ENCODE results near the gene TERT.

The TERT gene

DNA sequence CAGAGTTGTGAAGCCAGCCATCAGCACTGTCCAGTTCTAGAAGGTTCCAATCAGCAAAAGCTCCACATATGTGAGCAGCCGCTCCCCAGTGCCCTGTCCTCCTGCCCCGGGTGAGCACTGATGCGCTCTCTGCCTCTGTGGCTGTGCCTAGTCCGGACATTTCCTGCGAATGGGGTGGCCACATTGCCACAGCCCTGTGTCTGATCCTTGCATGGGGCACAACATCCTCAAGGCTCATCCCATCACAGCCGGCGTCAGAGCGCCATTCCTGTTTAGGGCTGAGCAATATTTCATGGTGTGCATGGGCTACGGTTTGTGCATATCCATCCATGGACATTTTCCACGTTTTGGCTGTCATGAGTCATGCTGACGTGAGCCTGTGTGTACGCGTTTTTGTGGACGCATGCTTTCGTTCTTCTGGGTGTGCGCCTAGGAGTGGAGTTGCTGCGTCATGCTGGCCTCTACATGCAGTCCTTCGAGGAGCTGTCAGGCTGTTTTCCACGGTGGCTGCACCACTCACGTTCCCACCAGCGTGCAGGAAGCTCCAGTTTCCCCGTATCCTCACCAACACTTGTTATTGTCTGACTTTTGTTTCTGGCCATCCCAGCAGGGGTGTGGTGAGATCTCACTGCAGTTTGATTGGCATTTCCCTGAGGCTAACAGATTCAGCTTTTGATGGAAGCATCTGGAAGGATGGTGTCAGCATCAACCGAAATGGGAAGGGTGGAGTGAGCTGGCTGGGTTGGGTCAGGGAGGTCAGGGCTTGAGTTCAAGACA lies 79.4 kb downstream of the TERT start:
- DNase-seq, result no peak

DNA sequence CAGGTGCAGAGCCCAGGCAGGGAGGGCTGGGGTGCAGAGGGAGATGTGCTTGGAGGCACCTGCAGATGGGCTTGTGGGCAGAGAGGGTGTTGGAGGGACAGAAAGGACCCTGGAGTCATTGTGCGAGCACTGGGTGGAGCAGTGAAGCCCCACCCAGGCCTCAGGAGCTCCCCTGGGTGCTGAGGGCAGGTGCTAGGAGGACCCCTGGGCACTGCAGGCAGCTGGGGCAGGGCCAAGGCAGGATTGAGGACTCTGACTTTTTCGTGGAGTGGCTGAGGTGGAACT lies 80.0 kb downstream of the TERT start:
- no peak for DNase-seq

DNA sequence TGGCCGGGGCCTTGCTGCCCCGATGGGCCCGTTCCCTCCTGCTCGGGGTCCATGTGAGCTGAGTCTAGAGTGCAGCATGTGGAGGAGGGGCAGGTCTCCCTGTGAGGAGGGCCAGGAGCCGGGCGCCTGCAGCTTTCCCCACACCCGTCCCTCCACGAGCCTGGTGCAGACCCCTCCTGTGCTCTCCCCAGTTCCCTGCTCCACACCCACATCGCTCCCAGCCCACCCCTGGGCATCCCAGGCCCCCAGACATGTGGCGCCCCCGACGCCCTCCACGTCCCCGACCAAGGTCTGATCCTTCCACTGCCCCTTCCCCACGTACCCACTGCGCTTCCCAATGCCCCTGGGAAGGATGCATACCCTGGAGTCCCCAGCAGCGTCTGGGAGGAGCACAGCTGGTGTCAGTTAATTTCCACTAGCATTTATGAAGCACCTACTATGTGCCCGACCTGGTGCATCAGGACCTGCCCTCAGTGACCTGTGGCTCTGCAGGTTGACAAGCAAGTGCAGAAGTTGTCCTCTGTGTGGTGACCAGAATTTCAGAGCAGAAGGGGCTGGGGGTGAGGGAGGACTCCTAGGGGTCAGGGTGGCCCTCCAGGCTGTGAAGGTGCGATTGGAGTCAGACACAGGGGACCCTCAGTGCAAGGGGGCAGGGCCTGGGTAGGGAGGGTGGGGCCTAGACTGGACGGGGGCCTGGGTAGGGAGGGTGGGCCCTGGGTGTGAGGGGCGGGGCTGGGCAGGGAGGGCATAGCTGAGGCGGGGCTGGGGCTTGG lies 80.5 kb downstream of the TERT start:
- DNase-seq, result no peak

DNA sequence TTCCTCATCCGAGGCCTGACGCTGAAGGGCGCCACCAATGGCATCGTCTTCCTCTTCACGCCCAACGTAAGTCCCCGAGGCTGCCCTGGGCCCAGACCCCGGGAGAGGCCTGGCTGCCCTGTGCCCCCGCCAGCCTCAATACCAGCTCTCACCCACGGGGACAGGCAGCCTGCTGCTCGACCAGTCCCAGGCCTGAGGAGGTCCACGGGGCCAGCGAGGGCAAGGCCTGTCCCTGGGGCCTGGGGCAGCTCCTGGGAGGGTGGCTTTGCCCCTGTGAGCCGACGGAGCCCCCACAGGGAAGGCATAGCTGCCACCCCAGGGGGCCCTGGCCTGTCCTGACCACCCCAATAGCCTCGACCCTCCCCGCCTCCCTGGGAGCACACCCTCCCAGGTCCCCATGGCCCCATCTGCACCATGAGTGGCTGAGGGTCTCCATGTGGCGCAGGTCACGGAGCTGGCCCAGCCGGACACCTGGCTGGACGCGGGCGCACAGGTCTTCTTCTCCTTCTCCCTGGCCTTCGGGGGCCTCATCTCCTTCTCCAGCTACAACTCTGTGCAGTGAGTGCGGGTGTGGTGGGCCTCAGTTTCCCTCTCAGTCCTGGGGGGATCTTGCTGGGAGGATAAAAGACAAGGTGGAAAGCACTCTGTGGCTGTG lies 81.2 kb downstream of the TERT start:
- DNase-seq, result no peak

DNA sequence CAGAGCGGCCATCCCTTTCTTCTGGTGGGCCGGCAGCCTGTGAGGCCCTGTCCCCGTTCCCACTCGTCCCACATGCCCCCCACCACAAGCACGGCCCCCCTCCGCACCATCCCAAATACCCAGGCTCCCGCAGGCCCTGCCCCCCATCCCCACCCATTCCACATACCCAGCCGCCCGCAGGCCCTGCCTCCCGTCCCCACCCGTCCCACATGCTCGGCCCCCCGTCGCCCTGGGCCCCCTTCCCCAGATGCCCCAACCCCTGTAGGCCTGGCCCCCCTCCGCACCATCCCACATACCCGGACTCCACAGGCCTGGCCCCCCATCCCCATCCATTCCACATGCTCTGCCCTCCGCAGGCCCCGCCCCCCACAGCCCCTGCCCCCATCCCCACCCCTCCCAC lies 82.0 kb downstream of the TERT start:
- no peak for DNase-seq

DNA sequence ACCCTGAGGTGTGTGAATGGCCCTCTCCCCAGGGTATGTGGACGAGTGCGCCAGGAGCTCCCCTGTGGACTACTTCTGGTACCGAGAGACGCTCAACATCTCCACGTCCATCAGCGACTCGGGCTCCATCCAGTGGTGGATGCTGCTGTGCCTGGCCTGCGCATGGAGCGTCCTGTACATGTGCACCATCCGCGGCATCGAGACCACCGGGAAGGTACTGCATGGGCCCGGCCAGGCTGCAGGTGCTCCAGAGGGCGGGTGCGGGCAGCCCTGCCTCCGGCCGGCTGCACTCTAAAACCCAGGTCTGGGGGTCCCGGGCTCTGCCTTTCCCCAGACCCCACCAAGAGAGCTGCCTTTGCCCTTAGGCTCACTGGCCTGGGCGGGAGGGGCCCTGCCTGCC lies 82.6 kb downstream of the TERT start:
- no peak for DNase-seq

DNA sequence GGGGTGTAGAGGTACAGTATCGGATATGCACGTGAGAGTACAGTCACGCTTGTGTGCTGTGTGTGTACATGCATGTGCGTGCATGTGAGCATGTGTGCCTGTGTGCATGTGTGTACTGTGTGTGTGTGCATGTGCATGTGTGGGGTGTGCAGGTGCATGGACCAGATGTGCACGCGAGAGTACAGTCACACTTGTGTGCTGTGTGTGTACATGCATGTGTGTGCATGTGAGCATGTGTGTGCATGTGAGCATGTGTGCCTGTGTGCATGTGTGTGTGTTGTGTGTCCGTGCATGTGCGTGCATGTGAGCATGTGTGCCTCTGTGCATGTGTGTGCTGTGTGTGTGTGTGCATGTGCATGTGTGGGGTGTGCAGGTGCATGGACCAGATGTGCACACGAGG lies 83.2 kb downstream of the TERT start:
- no peak for DNase-seq

DNA sequence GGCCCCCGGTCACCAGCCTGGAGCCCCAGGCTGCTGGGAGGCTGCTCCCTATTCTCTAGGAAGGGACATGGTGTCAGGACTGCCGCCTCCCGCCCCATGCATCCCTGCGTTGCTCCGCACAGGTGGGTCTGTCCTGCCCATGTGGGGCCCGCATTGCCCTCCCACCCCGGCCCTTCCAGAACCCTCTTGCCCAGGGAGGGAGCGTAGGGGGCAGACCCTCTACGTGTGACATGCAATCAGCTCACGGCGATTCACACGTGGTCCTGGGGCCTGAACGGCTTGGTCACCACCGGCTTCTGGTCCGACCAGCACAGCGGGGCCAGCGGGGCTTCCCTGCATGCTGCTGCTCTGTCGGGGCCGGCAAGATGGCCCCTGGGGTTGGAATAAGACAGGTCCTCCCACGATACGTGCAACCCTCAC lies 84.0 kb downstream of the TERT start:
- DNase-seq, result no peak

DNA sequence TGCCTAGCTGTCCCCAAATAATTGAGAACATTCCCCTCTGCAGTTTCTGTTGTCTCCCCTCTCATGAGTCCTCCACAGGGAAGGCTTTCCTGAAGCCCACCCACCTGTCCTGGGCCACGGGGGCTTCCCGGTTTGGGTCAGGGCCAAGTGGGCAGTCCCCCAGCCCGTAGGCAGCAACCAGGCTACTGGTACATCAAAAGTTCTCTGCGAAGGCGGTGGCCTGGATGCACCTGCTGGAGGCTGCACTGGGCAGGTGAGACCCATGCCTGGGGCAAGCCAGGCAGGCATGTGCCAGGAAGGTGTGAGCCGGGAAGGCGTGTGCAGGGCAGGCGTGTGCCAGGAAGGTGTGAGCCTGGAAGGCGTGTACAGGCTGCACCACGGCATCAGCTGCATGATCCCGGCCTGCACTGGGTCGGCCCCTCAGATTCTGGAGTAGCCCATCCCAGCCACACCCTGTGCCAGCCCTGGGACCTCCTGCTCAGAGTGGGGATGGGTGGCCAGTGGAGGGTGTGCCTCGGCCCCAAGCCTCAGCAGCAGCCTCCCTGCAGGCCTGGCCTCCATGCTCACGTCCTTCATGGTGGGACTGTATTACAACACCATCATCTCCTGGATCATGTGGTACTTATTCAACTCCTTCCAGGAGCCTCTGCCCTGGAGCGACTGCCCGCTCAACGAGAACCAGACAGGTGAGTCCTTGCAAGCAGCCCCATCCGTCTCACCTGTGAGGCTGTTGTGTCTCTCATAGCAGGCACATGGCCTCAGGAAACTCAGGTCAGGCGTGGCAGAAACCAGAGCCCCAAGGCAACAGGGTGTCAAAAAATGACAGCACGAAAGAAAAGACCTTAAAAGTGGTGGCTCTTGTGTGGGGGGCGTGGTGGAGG lies 84.7 kb downstream of the TERT start:
- no peak for DNase-seq

DNA sequence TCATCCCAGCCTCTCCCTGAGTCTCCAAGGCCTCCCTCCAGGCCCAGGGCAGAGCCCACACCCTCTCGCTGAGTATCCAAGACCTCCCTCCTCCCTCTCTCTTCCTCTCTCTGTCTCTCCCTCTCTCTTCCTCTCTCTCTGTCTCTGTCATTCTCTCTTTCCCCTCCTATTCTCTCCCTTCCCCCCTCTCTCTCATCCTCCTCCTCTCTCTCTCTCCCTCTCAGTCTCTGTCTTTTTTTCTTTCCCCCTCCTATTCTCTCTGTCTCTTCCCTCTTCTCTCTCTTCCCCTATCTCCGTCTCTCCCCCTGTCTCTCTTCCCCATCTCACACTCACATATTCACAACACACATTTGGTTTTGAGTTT lies 85.4 kb downstream of the TERT start:
- no peak for DNase-seq

DNA sequence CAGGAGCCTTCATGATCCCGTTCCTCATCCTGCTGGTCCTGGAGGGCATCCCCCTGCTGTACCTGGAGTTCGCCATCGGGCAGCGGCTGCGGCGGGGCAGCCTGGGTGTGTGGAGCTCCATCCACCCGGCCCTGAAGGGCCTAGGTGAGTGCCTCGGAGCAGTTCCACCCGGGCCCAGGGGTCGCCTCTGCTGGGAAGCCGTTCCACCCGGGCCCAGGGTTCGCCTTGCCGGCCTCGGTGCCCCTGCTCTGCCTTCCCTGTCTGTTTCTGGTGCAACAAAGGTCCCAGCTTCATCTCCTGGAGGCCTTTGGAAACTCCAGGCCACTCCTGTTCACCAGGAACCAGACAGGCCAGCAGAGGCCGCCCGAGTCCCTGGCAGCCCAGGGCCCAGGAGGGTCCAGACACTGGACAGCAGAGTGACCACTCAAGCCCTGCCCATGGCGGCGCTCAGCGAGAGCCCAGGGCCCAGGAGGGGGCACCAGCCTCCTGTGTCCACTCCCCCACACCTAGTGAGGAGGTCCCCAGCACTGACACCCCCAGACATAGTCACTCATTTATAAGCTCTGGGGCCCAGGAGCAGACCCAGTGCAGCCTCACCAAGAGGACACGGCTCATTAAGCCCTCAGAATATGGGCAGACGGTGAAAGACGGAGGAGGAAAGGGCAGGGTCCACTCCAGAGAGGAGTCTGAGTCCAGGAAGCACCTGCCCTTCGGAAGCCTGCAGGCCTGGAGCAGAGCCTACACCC lies 86.0 kb downstream of the TERT start:
- no peak for DNase-seq

DNA sequence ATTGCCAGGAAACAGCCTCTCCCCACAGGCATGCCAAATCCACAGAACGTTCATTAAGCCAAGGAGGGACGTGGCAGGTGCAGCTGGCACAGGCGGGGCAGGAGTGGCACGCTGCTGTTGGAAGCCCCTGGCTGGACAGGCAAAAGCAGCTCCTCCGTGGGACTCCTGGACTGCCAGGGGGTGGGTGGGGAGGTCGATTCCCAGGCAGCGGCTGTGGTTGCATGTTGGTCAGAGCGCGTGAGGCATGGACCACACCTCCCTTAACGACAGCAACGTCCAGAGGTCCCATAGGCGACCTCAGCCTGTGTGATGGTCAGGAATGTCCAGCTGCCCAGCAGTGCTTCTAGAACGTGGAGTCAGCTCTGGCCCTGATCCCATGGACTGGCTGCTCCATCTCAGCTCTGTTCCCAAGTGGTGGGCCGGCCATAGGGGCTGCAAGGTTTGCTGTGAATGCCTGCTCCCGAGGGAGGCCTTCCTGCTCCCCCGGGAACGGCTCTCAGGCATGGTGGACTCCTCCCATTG lies 86.6 kb downstream of the TERT start:
- no peak for DNase-seq

DNA sequence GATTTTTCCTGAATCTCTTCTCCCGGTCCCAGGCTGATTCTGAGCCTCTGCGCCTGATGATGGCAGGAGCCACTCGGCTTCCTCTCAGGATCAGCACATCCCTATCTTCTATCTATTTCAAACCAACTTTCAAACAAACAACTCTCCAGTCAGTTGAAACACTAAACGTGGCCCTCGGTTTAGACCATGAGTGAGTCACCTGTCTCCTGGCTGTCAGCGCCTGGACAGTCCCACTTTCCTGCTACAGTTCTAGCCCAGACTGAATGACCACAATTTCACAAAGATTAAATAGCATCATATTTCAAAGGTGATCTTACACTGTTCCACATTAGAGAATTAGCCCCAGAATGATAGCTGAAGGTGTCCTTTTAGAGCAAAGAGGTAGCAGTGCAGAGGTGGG lies 87.3 kb downstream of the TERT start:
- DNase-seq, result no peak

DNA sequence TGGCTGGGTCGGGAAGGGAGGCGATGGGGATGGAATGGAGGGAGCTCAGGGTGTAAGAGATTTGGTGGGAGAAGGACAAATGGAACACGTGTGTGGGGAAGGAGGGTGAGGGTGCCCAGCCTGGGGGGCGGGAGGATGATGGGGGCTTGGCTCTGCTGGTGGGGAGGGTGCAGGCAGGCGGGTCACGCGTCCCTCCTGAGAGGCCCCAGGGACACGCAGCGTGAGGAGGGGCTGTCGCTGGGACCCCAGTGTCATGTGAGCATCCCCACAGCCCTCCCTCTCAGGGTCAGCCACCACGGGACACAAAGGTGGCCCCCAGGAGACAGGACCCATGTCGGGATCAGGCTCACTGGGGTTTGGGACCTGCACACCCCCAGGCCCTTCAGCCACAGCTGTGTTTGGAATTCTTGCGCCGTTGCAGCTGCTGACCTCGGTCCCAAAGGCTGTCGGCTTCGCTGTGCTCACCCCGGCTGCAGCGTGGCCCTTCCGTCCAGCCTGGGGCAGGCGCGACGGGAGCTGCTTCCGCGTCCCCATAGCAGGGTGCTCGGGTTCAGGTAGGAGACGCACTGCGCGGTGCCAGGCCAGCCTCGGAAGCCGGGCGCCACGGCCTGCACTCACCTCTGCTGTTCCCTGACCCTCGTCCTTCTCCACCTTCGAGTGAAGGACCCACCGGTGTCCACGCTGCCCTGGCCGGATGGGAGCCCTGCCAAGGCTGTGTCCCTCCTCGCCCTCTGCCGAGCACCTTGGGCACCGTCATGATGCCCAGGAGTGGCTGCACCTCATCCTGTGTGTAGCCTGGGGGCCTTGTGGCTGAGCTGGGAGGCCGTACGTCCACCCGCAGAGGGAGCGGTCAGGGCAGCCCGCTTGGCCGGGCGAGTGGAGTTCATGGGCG lies 88.1 kb downstream of the TERT start:
- no peak for DNase-seq

DNA sequence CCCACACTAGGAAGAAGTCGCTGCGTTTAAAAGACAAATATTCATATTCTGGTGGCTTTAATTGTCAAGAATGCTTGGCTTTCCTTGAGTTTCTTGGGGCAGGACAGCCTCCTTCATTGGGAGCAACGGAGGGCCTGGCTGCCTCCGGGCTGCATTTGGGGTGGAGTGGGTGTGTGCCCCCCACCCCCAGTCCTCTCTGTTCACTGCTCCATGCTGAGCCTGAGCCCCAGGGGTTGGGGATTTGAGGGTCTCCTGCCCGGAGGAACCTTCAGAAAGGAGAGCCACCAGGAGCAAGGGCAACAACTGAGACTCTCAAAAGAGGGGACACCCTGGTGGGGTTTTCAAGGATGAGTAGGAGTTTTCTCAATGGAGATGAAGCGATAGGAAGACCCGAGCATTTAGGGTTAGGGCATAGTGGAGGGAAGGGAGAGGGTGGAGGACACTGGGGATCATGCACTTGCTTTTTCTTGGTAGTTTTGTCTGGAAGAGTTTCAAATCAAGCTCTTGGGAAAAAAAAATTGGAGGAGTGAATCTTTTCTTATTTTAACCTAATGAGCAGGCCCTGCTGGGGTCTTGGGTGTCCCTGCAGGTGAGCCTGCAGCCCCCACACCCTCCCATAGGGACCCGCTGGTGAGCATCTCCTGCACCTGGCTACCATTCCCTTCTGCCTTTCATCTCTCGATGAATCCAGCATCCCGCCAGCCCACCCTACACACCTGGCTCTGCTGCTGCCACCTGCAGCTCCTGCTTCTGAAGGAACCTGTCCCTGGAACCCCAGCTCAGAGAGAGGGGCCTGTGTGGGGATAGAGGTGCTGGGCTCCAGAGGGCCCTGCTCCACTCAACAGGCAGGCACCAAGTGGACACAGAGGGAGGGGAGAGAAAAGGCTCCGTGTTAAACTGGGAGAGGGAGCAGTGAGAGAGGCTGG lies 89.3 kb downstream of the TERT start:
- DNase-seq, result no peak

DNA sequence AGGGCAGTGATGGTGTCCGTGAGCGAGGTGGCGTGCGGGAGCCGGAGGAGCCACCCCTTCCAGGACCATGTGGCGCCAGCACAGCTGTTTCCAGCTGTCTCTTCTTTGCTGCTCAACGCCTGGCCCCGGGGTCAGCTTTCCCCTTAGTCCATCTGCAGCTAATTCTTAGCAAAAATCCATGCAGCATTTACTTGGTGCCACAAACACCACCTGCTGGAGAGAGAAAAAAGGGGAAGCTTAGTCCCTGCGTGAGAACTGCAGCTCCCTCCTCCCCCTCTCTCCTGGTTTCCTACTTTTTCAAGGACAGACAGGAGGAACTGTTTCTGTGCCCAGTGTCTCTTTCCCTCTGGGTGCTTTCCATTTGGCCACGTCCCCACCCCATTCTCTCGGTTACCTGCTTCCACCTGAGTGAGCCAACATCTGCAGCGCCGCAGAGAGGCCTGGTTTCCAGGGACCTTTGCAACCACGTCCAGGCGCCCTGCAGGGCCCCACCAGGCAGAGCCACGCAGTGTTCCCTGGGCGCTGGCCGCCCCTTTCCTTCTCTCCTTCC lies 90.1 kb downstream of the TERT start:
- peak; percentile 70 for DNase-seq

DNA sequence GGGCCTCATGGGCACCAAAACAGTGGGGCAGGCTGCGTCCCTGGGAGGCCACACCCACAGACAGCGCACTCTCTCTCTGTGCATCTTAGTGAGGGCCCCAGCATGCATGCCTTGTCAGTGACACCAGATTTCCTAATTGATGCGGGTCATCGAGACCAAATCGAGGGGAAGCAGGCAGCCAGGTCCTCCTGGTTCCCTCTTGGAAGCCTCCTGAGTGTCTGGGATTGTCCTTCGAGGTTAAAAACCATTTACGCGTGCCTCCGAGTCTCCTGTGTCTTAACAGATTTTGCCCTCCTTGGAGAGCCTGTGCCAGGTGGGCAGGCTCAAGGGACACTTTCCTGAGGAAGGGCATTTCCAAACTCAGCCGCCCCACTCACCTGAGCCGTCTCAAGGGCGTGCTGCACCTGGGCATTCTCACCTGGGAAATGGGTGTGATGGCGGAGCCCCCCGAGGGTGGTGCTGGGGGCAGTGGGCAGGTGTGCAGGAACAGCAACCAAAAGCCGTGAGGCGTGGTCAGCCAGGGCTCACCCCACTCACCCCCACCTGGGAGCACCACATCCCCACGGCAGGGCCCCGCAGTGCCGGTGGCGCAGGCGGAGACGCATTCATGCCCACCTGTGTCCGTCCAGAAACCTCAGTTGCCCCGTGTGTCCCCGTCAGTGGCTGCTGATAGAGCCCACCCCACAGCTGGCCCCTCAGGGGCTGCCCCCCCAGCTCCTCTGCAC lies 90.7 kb downstream of the TERT start:
- no peak for DNase-seq

DNA sequence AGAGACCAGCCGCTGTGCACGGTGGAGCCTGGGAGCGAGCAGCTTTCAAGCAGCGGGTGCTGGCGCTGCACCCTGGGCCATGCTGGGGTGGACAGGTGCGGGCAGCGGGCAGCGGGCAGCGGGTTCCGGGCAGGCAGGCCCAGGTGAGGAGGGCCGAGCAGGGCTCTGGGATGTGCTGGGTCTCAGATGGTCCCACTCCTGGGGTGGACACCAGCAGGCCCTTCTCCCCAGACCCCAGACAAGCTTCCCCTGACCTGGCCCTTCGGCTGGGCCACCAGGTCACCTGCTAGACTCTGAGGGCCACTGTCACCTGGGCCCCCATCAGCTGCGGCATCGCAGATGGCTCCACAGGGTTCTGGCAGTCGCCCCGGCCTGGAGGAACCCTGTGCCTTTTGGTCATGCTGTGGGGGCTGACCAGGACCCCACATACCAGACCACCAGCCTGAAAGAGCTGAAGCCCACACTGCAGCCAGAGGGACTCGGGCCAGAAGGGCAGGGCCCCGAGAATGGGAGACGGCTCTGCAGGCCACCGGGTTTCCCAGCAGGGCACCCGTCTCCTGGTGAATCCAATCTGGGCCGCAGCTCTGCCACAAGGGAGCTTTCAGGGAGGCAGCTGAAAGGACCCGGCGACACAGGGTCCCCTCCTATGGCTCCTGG lies 91.4 kb downstream of the TERT start:
- DNase-seq, result no peak
